OCI-LY3 (cell line): Measurements from ENCODE around the gene KLF1.

Source experiments
- EZH2phosphoT487 ChIP-seq: fragments of 200-600 bp; shearing (Covaris generic); IDR thresholded peaks from 2 replicates; pipeline ENCODE4 v1.6.1; 2018; ENCODE audit warnings: antibody characterized with exemption, mixed run types, low read depth
- TF ChIP-seq, protein P1 (sequence below): fragments of 200-600, 300-600 bp; sonication (generic); IDR thresholded peaks from 2 replicates; pipeline ENCODE4 v1.5.1; 2014; ENCODE audit warnings: antibody characterized with exemption, low read length, low read depth

DNA sequence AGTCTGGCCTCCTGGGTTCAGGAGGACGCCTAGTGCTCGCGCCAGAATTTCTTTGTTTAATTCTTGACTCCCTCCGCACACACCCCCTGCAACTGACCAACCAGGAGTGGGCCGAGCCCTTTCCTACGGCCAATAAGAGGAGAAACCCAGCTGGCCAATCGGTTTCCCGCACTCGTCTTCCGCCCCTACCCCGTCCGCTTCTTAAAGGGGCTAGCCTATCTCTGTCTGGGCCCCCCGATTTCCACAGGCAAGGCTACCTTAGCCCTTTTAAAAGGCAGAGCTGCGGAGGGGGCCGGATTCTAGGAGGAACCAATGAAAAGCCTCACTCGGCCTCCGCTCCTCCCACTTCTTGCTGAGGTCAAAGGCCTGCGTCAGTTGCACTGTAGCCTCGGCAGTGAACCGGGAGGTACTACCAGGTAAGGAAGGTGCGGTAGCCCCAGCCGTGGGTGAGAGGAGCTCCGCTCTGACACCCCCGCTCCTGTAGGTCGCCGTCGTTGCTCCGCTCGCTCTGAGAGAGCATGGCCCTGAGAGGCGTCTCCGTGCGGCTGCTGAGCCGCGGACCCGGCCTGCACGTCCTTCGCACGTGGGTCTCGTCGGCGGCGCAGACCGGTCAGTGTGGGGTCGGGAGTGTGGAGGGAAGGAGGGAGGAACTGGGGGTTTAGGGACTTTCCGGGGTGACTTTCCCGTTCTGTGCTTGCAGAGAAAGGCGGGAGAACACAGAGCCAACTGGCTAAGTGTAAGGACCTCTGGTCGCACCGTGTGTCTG, 4.0 kb upstream of the KLF1 start, which contains the start of gene GCDH:
- TF ChIP-seq, protein P1, sequence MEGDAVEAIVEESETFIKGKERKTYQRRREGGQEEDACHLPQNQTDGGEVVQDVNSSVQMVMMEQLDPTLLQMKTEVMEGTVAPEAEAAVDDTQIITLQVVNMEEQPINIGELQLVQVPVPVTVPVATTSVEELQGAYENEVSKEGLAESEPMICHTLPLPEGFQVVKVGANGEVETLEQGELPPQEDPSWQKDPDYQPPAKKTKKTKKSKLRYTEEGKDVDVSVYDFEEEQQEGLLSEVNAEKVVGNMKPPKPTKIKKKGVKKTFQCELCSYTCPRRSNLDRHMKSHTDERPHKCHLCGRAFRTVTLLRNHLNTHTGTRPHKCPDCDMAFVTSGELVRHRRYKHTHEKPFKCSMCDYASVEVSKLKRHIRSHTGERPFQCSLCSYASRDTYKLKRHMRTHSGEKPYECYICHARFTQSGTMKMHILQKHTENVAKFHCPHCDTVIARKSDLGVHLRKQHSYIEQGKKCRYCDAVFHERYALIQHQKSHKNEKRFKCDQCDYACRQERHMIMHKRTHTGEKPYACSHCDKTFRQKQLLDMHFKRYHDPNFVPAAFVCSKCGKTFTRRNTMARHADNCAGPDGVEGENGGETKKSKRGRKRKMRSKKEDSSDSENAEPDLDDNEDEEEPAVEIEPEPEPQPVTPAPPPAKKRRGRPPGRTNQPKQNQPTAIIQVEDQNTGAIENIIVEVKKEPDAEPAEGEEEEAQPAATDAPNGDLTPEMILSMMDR: no peak
- TF ChIP-seq EZH2phosphoT487: no peak
